ENCODE data around the gene GRIP1. TPM values are rescaled to one million over a fixed set of nuclear protein-coding genes. Genes with fewer than 3 reads are reported as not detected.

Gene GRIP1
- total and polyA plus RNA-seq, 2 of the 4 experiments (the other 2 are of a cell fraction), result under 0.01 to 0.07 TPM

DNA sequence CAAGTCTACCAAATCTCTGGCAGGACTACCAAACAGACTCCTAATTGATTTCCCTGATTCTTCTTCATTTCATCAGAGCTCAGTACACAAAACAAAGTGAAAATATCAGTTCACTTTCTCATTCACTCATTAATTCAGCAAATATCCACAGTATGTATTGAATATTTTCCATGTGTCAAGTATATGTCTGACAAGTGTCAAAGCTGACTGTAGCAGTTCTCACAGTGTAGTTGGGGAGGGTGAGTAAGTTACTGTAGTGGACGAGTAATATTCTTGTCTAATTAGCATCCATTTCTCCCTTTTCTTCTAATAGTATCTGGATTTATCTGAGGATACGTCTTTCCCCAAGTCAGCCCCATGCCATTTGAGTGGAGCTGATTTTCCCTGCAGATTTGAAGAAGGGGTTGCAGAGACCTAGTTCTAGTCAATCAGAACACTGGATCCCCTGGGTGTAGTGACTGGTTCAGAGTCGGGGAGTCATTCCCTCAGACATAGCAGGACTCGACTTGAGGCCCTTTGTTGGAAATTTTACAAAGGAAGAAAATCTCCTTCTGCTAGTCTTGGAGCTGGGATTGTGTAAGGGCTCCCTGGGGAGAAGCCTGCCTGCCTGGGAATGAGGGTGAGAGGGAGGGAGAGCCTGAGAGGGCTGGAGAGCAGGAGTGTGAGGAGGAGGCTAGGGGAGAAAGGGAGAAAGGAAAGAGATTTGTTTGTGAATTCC lies 51.4 kb downstream of the GRIP1 start:
- Histone ChIP-seq H3K27me3 (ENCODE audit: control insufficient read depth, insufficient read depth, low read length) (peaks cover 5% of the 10 kb centered on the region), H2AK9ac (replicated peaks; ENCODE audit: low read depth, low read length, poor library complexity) (no peak overlapping the region), H2BK5ac (ENCODE audit: low read depth, low read length, poor library complexity, severe bottlenecking) (no peak overlapping the region), H3K27ac (ENCODE audit: insufficient read depth, low read length) (no peak overlapping the region), H2AFZ (replicated peaks; ENCODE audit: low read length, poor library complexity) (no peak overlapping the region), H3K4me1 (ENCODE audit: control insufficient read depth, insufficient read depth, low read length) (no peaks in the 10 kb centered on the region), H3K9me1 (ENCODE audit: insufficient read depth, low read length) (no peaks in the 10 kb centered on the region), H3K36me3 (ENCODE audit: control insufficient read depth, insufficient read depth, low read length) (no peaks in the 10 kb centered on the region), H3K79me1 (ENCODE audit: low read depth in 1 of 2, low read length in 2 of 2) (no peaks in the 10 kb centered on the region), H3K23ac (ENCODE audit: low read depth, low read length) (no peak overlapping the region), H3K56ac (ENCODE audit: extremely low read depth, insufficient read depth, low read length) (no peak overlapping the region), H2BK120ac (ENCODE audit: low read depth, low read length) (no peak overlapping the region), H4K91ac (ENCODE audit: insufficient read depth, low read depth, low read length) (no peak overlapping the region), H3K4me2 (ENCODE audit: low read depth, low read length) (no peak overlapping the region), H3K14ac (replicated peaks; ENCODE audit: low read depth, low read length) (no peak overlapping the region), H4K20me1 (ENCODE audit: insufficient read depth, low read length) (no peaks in the 10 kb centered on the region), H3K9ac (ENCODE audit: low read depth, low read length) (no peak overlapping the region), H3K9me3 (ENCODE audit: control insufficient read depth, insufficient read depth, low read length) (no peaks in the 10 kb centered on the region), H4K8ac (ENCODE audit: low read depth in 2 of 2, low read length in 2 of 2) (no peak overlapping the region), H3K4ac (ENCODE audit: low read depth, low read length) (no peak overlapping the region), H4K5ac (ENCODE audit: low read depth, low read length) (no peak overlapping the region), H2AK5ac (ENCODE audit: low read depth, low read length) (no peak overlapping the region), H3K18ac (ENCODE audit: low read depth, low read length) (no peak overlapping the region), H2BK15ac (ENCODE audit: low read depth, low read length) (no peak overlapping the region), H3K4me3 (ENCODE audit: insufficient read depth, low read depth, low read length) (no peak overlapping the region), H2BK20ac (ENCODE audit: low read depth, low read length) (no peak overlapping the region)
- ChIA-PET POLR2A (ENCODE audit: unreplicated experiment) (no interaction called here), CTCF (no interaction called here)
- no CpG with 5 or more reads among the region's 4 CpGs for WGBS, 2 experiments (ENCODE audit: extremely low coverage in 2 of 2, insufficient read length in 1 of 2)
- ATAC-seq (ENCODE audit: low read depth) (no peak), DNase-seq (no peak)
- dilution Hi-C loops (cut with HindIII; ENCODE audit: low sequenced_read_pairs, unreplicated experiment), result no loop called here
- intact Hi-C loops (cut with micrococcal nuclease), result no loop called here
- TF ChIP-seq BHLHE40 (IDR thresholded peaks at IDR 0.05; ENCODE audit: low read depth, low read length) (no peak), MXI1 (IDR thresholded peaks at IDR 0.05; ENCODE audit: borderline replicate concordance, low read depth, low read length) (no peak), RAD21 (IDR thresholded peaks at IDR 0.05; ENCODE audit: low read length) (no peak), CHD1 (IDR thresholded peaks at IDR 0.05; ENCODE audit: low read depth, low read length) (no peak), POLR2A (IDR thresholded peaks at IDR 0.05; ENCODE audit: low read depth, low read length) (no peak), RCOR1 (IDR thresholded peaks at IDR 0.05; ENCODE audit: insufficient replicate concordance, low read length) (no peak), CEBPB (IDR thresholded peaks at IDR 0.05; ENCODE audit: low read depth, low read length) (no peak), FOS (IDR thresholded peaks at IDR 0.05; ENCODE audit: low read depth, low read length) (no peak), MAFK (IDR thresholded peaks at IDR 0.05; ENCODE audit: low read depth, low read length) (no peak), MAZ (IDR thresholded peaks at IDR 0.05; ENCODE audit: borderline replicate concordance, low read depth, low read length) (no peak), ELK1 (IDR thresholded peaks at IDR 0.05; ENCODE audit: borderline replicate concordance, low read depth, low read length) (no peak), SMC3 (IDR thresholded peaks at IDR 0.05; ENCODE audit: low read depth, low read length) (no peak), RFX5 (IDR thresholded peaks at IDR 0.05; ENCODE audit: low read depth, low read length) (no peak), NFE2L2 (IDR thresholded peaks at IDR 0.05; ENCODE audit: low read depth, low read length) (no peak)
- TF ChIP-seq, protein P1, sequence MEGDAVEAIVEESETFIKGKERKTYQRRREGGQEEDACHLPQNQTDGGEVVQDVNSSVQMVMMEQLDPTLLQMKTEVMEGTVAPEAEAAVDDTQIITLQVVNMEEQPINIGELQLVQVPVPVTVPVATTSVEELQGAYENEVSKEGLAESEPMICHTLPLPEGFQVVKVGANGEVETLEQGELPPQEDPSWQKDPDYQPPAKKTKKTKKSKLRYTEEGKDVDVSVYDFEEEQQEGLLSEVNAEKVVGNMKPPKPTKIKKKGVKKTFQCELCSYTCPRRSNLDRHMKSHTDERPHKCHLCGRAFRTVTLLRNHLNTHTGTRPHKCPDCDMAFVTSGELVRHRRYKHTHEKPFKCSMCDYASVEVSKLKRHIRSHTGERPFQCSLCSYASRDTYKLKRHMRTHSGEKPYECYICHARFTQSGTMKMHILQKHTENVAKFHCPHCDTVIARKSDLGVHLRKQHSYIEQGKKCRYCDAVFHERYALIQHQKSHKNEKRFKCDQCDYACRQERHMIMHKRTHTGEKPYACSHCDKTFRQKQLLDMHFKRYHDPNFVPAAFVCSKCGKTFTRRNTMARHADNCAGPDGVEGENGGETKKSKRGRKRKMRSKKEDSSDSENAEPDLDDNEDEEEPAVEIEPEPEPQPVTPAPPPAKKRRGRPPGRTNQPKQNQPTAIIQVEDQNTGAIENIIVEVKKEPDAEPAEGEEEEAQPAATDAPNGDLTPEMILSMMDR (conservative IDR thresholded peaks at IDR 0.05; ENCODE audit: low read depth, low read length), result no peak
- TF ChIP-seq, protein P2, sequence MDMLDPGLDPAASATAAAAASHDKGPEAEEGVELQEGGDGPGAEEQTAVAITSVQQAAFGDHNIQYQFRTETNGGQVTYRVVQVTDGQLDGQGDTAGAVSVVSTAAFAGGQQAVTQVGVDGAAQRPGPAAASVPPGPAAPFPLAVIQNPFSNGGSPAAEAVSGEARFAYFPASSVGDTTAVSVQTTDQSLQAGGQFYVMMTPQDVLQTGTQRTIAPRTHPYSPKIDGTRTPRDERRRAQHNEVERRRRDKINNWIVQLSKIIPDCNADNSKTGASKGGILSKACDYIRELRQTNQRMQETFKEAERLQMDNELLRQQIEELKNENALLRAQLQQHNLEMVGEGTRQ (IDR thresholded peaks at IDR 0.05; ENCODE audit: low read depth, low read length), result no peak
- in situ Hi-C loops (cut with MboI; ENCODE audit: low sequenced_read_pairs), result no loop called here
- no TSS peak for BruUV-seq (replicated peaks)
